RWPE1 (cell line): ENCODE measurements around the gene PRXL2B.

ENCODE experiments used
- CTCF ChIA-PET: fragments of 350-600 bp; sonication (Branson Sonifier 250); formaldehyde crosslinking; extraction: SDS; loops from one replicate; lab custom pipeline; 2021; lab: Yijun Ruan, JAX
- POLR2A ChIA-PET: fragments of 400-600 bp; formaldehyde crosslinking; extraction: SDS; loops from one replicate; lab custom pipeline; 2020; ENCODE audit warnings: antibody characterized with exemption; ENCODE audit not compliant: low non-redundant PET; lab: Yijun Ruan, JAX
- DNase-seq: peaks from one replicate; pipeline ENCODE4 v3.0.0; 2012; ENCODE audit warnings: low spot score
- H3K27ac ChIP-seq: fragments of 450-650 bp; 2 replicates; pipeline ENCODE4 v1.5.1; 2017
- CTCF ChIP-seq: fragments of 450-650 bp; conservative IDR thresholded peaks from 2 replicates; pipeline ENCODE4 v1.5.1; 2017; ENCODE audit warnings: low read depth, mild to moderate bottlenecking

The PRXL2B gene

GRCh38 chr1:2541619-2542245 is 44.8 kb upstream of the PRXL2B start:
- TF ChIP-seq CTCF: no peak
- CTCF ChIA-PET: interaction anchor here (1.0 kb wide), 1 partner anchor 9 kb away, joined by 3 read pairs; no protein-coding TSS in a partner anchor
- H3K27ac ChIP-seq: peak overlapping the region; percentile 83
- POLR2A ChIA-PET: interaction anchor here (0.6 kb wide), 1 partner anchor 52 kb away, joined by 3 read pairs; no protein-coding TSS in a partner anchor
- no peak for DNase-seq

- no peak for TF ChIP-seq CTCF
- ChIA-PET POLR2A (no interaction called here), CTCF (interaction anchor here (1.0 to 1.7 kb wide), 2 partner anchors 10 kb away, joined by 3 to 6 read pairs; no protein-coding TSS in a partner anchor)
- H3K27ac ChIP-seq: peak overlapping the region; percentile 83
- DNase-seq: no peak
These were observed 44.2 kb upstream of the PRXL2B start for GRCh38 chr1:2542246-2542915.

- no peak for TF ChIP-seq CTCF
- POLR2A ChIA-PET: interaction anchor here (0.5 kb wide), 1 partner anchor 17 kb away, joined by 3 read pairs; the partner anchor contains the start of gene PANK4
- CTCF ChIA-PET: interaction anchor here (1.7 kb wide), 1 partner anchor 11 kb away, joined by 6 read pairs; no protein-coding TSS in a partner anchor
- peak overlapping the region; percentile 83 for H3K27ac ChIP-seq
- no peak for DNase-seq
These were observed 43.0 kb upstream of the PRXL2B start for GRCh38 chr1:2543543-2544092.

GRCh38 chr1:2544093-2544874 is 42.3 kb upstream of the PRXL2B start:
- no peak for DNase-seq
- H3K27ac ChIP-seq: peak overlapping the region; percentile 83
- TF ChIP-seq CTCF: no peak
- POLR2A ChIA-PET: interaction anchor here (0.5 to 0.6 kb wide), 2 partner anchors 18 to 353 kb away, joined by 3 to 5 read pairs; partner anchors contain the start of gene PANK4
- CTCF ChIA-PET: interaction anchor here (1.7 kb wide), 1 partner anchor 12 kb away, joined by 6 read pairs; no protein-coding TSS in a partner anchor

GRCh38 chr1:2544875-2545640 is 41.5 kb upstream of the PRXL2B start:
- no peak for DNase-seq
- peak overlapping the region; percentile 83 for H3K27ac ChIP-seq
- CTCF ChIA-PET: no interaction called here
- TF ChIP-seq CTCF: no peak
- POLR2A ChIA-PET: no interaction called here
